Uterus (tissue), 2 donors: ENCODE data around the gene PUDP.

Source experiments
- POLR2A ChIP-seq, 2 donors: fragments of 450-650 bp; IDR thresholded peaks; one replicate each; pipeline ENCODE4 v1.6.1; 2016; ENCODE audit warnings: antibody characterized with exemption in 2 of 2, mild to moderate bottlenecking in 1 of 2, moderate library complexity in 1 of 2
- TF ChIP-seq, protein P1 (sequence below), 4 experiments: fragments of 200-600 bp in 2 of 4; fragments of 450-650 bp in 2 of 4; sonication (generic) in 2 of 4; IDR thresholded peaks; one replicate each; pipeline ENCODE4 v1.5.1; 2016 to 2019; ENCODE audit warnings: antibody characterized with exemption in 4 of 4, mild to moderate bottlenecking in 2 of 4, moderate library complexity in 1 of 4

- TF ChIP-seq, protein P1, sequence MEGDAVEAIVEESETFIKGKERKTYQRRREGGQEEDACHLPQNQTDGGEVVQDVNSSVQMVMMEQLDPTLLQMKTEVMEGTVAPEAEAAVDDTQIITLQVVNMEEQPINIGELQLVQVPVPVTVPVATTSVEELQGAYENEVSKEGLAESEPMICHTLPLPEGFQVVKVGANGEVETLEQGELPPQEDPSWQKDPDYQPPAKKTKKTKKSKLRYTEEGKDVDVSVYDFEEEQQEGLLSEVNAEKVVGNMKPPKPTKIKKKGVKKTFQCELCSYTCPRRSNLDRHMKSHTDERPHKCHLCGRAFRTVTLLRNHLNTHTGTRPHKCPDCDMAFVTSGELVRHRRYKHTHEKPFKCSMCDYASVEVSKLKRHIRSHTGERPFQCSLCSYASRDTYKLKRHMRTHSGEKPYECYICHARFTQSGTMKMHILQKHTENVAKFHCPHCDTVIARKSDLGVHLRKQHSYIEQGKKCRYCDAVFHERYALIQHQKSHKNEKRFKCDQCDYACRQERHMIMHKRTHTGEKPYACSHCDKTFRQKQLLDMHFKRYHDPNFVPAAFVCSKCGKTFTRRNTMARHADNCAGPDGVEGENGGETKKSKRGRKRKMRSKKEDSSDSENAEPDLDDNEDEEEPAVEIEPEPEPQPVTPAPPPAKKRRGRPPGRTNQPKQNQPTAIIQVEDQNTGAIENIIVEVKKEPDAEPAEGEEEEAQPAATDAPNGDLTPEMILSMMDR (IDR thresholded peaks at IDR 0.05) = no peak
- no peak for TF ChIP-seq POLR2A (IDR thresholded peaks at IDR 0.05)
Measured at GRCh38 chrX:7106649-7107048, 41.3 kb downstream of the PUDP start.
